Neural cell (in vitro differentiated cells): ENCODE results near the gene DNAJC3.

Experiments
- CTCF ChIP-seq: fragments of 450-650 bp; IDR thresholded peaks from 2 replicates; pipeline ENCODE4 v1.5.1; 2014; ENCODE audit warnings: antibody characterized with exemption, mild to moderate bottlenecking, moderate library complexity; ENCODE audit not compliant: poor library complexity, severe bottlenecking
- EP300 ChIP-seq: fragments of 450-650 bp; conservative IDR thresholded peaks from 2 replicates; pipeline ENCODE4 v1.6.1; 2014; ENCODE audit warnings: antibody characterized with exemption, mild to moderate bottlenecking, moderate library complexity; ENCODE audit not compliant: poor library complexity, severe bottlenecking
- EZH2 ChIP-seq: fragments of 200-600, 300-800 bp; shearing (Covaris generic), sonication (generic); IDR thresholded peaks from 2 replicates; pipeline ENCODE4 v1.6.1; 2014; ENCODE audit warnings: antibody characterized with exemption, low read length, borderline replicate concordance, mild to moderate bottlenecking; ENCODE audit not compliant: insufficient read depth, poor library complexity, severe bottlenecking
- MXI1 ChIP-seq: fragments of 450-650 bp; conservative IDR thresholded peaks from 2 replicates; pipeline ENCODE4 v1.6.1; 2014; ENCODE audit warnings: antibody characterized with exemption, mild to moderate bottlenecking; ENCODE audit not compliant: poor library complexity, severe bottlenecking
- POLR2AphosphoS5 ChIP-seq: IDR thresholded peaks from 2 replicates; pipeline ENCODE4 v1.6.1; 2012
- RAD21 ChIP-seq: fragments of 450-650 bp; conservative IDR thresholded peaks from 2 replicates; pipeline ENCODE4 v1.6.1; 2014; ENCODE audit warnings: antibody characterized with exemption, mild to moderate bottlenecking, moderate library complexity
- REST ChIP-seq: IDR thresholded peaks from 2 replicates; pipeline ENCODE4 v1.6.1; 2012; ENCODE audit warnings: borderline replicate concordance
- SMC3 ChIP-seq: fragments of 450-650 bp; conservative IDR thresholded peaks from 2 replicates; pipeline ENCODE4 v1.6.1; 2014; ENCODE audit warnings: antibody characterized with exemption, mild to moderate bottlenecking, moderate library complexity; ENCODE audit not compliant: poor library complexity
- TAF1 ChIP-seq: IDR thresholded peaks from 2 replicates; pipeline ENCODE4 v1.6.1; 2012; ENCODE audit warnings: low read depth

- TF ChIP-seq RAD21: no peak
- TF ChIP-seq POLR2AphosphoS5: no peak
- no peak for TF ChIP-seq CTCF
- TF ChIP-seq EZH2: no peak
- no peak for TF ChIP-seq TAF1
- no peak for TF ChIP-seq SMC3
- TF ChIP-seq MXI1: no peak
- no peak for TF ChIP-seq REST
- no peak for TF ChIP-seq EP300
Measured at GRCh38 chr13:95771905-95772304, 95.0 kb downstream of the DNAJC3 start.
